Skeletal muscle satellite cell (primary cell): ENCODE measurements around the gene TTLL4.
"Not testable (repeated sequence)": the region's sequence is repeated elsewhere in the genome, so short reads cannot be mapped to it uniquely, and the experiment has no call there.

Experiments used
- H3K27me3 ChIP-seq: 2 replicates; pipeline ENCODE4 v1.7.0; 2013; ENCODE audit warnings: low read length; ENCODE audit not compliant: control insufficient read depth, insufficient read depth
- H3K36me3 ChIP-seq: 2 replicates; pipeline ENCODE4 v1.7.0; 2013; ENCODE audit warnings: mild to moderate bottlenecking, control low read depth, low read length; ENCODE audit not compliant: insufficient read depth
- H3K4me1 ChIP-seq: 2 replicates; pipeline ENCODE4 v1.7.0; 2013; ENCODE audit warnings: low read length; ENCODE audit not compliant: control insufficient read depth, insufficient read depth
- H3K4me2 ChIP-seq: 2 replicates; pipeline ENCODE4 v1.7.0; 2013; ENCODE audit warnings: mild to moderate bottlenecking, low read length
- H3K4me3 ChIP-seq: 2 replicates; pipeline ENCODE4 v1.7.0; 2013; ENCODE audit warnings: low read length
- H3K9ac ChIP-seq: 2 replicates; pipeline ENCODE4 v1.7.0; 2013; ENCODE audit warnings: mild to moderate bottlenecking, low read depth, low read length, moderate library complexity
- H3K9me3 ChIP-seq: replicated peaks from 2 replicates; pipeline ENCODE4 v1.7.0; 2013; ENCODE audit warnings: mild to moderate bottlenecking, control low read depth, low read length

Gene TTLL4

GRCh38 chr2:218748741-218749441, 38.3 kb downstream of the TTLL4 start:
- Histone ChIP-seq H3K4me1 (no peaks in the 10 kb centered on the region), H3K4me3 (no peak overlapping the region), H3K9ac (no peak overlapping the region), H3K27me3 (no peaks in the 10 kb centered on the region), H3K4me2 (no peak overlapping the region), H3K36me3 (peaks cover 80% of the 10 kb centered on the region), H3K9me3 (no peaks in the 10 kb centered on the region)

GRCh38 chr2:218754201-218754600, 43.6 kb downstream of the TTLL4 start:
- no peak overlapping the region for H3K9ac ChIP-seq
- H3K9me3 ChIP-seq, result no peaks in the 10 kb centered on the region
- H3K36me3 ChIP-seq, result peaks cover 61% of the 10 kb centered on the region
- H3K4me1 ChIP-seq, result no peaks in the 10 kb centered on the region
- H3K4me2 ChIP-seq, result no peak overlapping the region
- no peak overlapping the region for H3K4me3 ChIP-seq
- no peaks in the 10 kb centered on the region for H3K27me3 ChIP-seq

- Histone ChIP-seq H3K9me3 (no peaks in the 10 kb centered on the region), H3K9ac (no peak overlapping the region), H3K4me3 (no peak overlapping the region), H3K4me1 (no peaks in the 10 kb centered on the region), H3K36me3 (peaks cover 57% of the 10 kb centered on the region), H3K4me2 (no peak overlapping the region), H3K27me3 (no peaks in the 10 kb centered on the region)
Measured at GRCh38 chr2:218754781-218755180, 44.1 kb downstream of the TTLL4 start.

- Histone ChIP-seq H3K36me3 (peaks cover 53% of the 10 kb centered on the region), H3K27me3 (no peaks in the 10 kb centered on the region), H3K9me3 (no peaks in the 10 kb centered on the region), H3K4me3 (no peak overlapping the region), H3K4me2 (no peak overlapping the region), H3K4me1 (no peaks in the 10 kb centered on the region), H3K9ac (no peak overlapping the region)
Measured at GRCh38 chr2:218755198-218755566, 44.5 kb downstream of the TTLL4 start.

- Histone ChIP-seq H3K4me1 (no peaks in the 10 kb centered on the region), H3K27me3 (no peaks in the 10 kb centered on the region), H3K36me3 (peaks cover 47% of the 10 kb centered on the region)
Measured at GRCh38 chr2:218755567-218756404, 45.2 kb downstream of the TTLL4 start.

GRCh38 chr2:218756599-218757377, 46.2 kb downstream of the TTLL4 start:
- Histone ChIP-seq H3K9me3 (no peaks in the 10 kb centered on the region), H3K4me1 (no peaks in the 10 kb centered on the region), H3K4me2 (no peak overlapping the region), H3K9ac (no peak overlapping the region), H3K36me3 (peaks cover 39% of the 10 kb centered on the region), H3K4me3 (no peak overlapping the region), H3K27me3 (no peaks in the 10 kb centered on the region)

More at GRCh38 chr2:218755567-218756404, 45.2 kb downstream of the TTLL4 start:
- H3K9ac ChIP-seq, result no peak overlapping the region
- H3K4me2 ChIP-seq, result no peak overlapping the region
- no peaks in the 10 kb centered on the region for H3K9me3 ChIP-seq
- no peak overlapping the region for H3K4me3 ChIP-seq

- Histone ChIP-seq H3K4me3 (no peak overlapping the region), H3K27me3 (no peaks in the 10 kb centered on the region), H3K4me1 (no peaks in the 10 kb centered on the region), H3K9me3 (no peaks in the 10 kb centered on the region), H3K9ac (no peak overlapping the region), H3K4me2 (no peak overlapping the region), H3K36me3 (no peaks in the 10 kb centered on the region)
Measured at GRCh38 chr2:218761795-218762194, 51.2 kb downstream of the TTLL4 start.

- H3K36me3 ChIP-seq, H3K4me1 ChIP-seq, H3K27me3 ChIP-seq, H3K9ac ChIP-seq, H3K9me3 ChIP-seq, H3K4me3 ChIP-seq, H3K4me2 ChIP-seq: not testable (repeated sequence)
Measured at GRCh38 chr2:218772759-218773158, 62.1 kb downstream of the TTLL4 start.

GRCh38 chr2:218773881-218774280, 63.2 kb downstream of the TTLL4 start:
- Histone ChIP-seq H3K4me2 (no peak overlapping the region), H3K4me1 (no peaks in the 10 kb centered on the region), H3K4me3 (no peak overlapping the region), H3K36me3 (peaks cover 2% of the 10 kb centered on the region), H3K27me3 (no peaks in the 10 kb centered on the region), H3K9me3 (peaks cover 4% of the 10 kb centered on the region), H3K9ac (no peak overlapping the region)

- H3K9ac ChIP-seq, result no peak overlapping the region
- peaks cover 7% of the 10 kb centered on the region for H3K4me1 ChIP-seq
- H3K4me3 ChIP-seq, result no peak overlapping the region
- peaks cover 4% of the 10 kb centered on the region for H3K9me3 ChIP-seq
- H3K27me3 ChIP-seq, result no peaks in the 10 kb centered on the region
- H3K36me3 ChIP-seq, result peaks cover 2% of the 10 kb centered on the region
- H3K4me2 ChIP-seq, result no peak overlapping the region
Measured at GRCh38 chr2:218776488-218776887, 65.9 kb downstream of the TTLL4 start.

GRCh38 chr2:218777276-218777990, 66.8 kb downstream of the TTLL4 start:
- H3K27me3 ChIP-seq, result peaks cover 4% of the 10 kb centered on the region
- H3K9ac ChIP-seq, result no peak overlapping the region
- H3K9me3 ChIP-seq, result peaks cover 4% of the 10 kb centered on the region
- H3K4me1 ChIP-seq, result peaks cover 17% of the 10 kb centered on the region
- H3K36me3 ChIP-seq, result peaks cover 2% of the 10 kb centered on the region
- H3K4me3 ChIP-seq, result no peak overlapping the region
- H3K4me2 ChIP-seq, result no peak overlapping the region
